ENCODE data around the gene NGDN. TPM values are rescaled to one million over a fixed set of nuclear protein-coding genes. Genes with fewer than 3 reads are reported as not detected.

NGDN gene
- total RNA-seq, 1 donor from 2014 or later, result 60.1 TPM

GRCh38 chr14:23481362-23481970 lies 12.0 kb downstream of the NGDN start:
- H3K4me2 ChIP-seq, result no peak overlapping the region
- no peak overlapping the region for H3K4me3 ChIP-seq
- H3K4me1 Mint-ChIP-seq, result peaks cover 46% of the 10 kb centered on the region
- H3K27me3 Mint-ChIP-seq (ENCODE audit: insufficient read depth, low read depth), result peaks cover 2% of the 10 kb centered on the region
- H4K20me1 ChIP-seq (ENCODE audit: low read depth), result peaks cover 26% of the 10 kb centered on the region
- H3K36me3 ChIP-seq, result peaks cover 14% of the 10 kb centered on the region
- H3K9me3 Mint-ChIP-seq, result no peaks in the 10 kb centered on the region
- H3K9ac ChIP-seq, result no peak overlapping the region
- no peaks in the 10 kb centered on the region for H3K9me3 ChIP-seq (ENCODE audit: low read depth)
- peaks cover 33% of the 10 kb centered on the region for H3K4me1 ChIP-seq
- H3F3A ChIP-seq (ENCODE audit: low read depth), result peaks cover 76% of the 10 kb centered on the region
- peaks cover 5% of the 10 kb centered on the region for H3K36me3 Mint-ChIP-seq
- TF ChIP-seq EZH2 (IDR thresholded peaks at IDR 0.05) (no peak), CTCF (IDR thresholded peaks at IDR 0.05) (no peak)
- no peaks in the 10 kb centered on the region for H3K27me3 ChIP-seq
- DNase-seq (ENCODE audit: low spot score), result peak; percentile 82
- H3K27ac Mint-ChIP-seq, result no peak overlapping the region
- no peak overlapping the region for H3K27ac ChIP-seq
- no peaks in the 10 kb centered on the region for H3K79me2 ChIP-seq (ENCODE audit: low read depth)
- H2AFZ ChIP-seq (replicated peaks), result no peak overlapping the region
- no peak overlapping the region for H3K4me3 Mint-ChIP-seq

- Histone ChIP-seq H3K27me3 (no peaks in the 10 kb centered on the region), H3F3A (ENCODE audit: low read depth) (peaks cover 72% of the 10 kb centered on the region), H3K4me2 (no peak overlapping the region), H3K4me1 (peaks cover 40% of the 10 kb centered on the region), H3K79me2 (ENCODE audit: low read depth) (no peaks in the 10 kb centered on the region), H3K9me3 (ENCODE audit: low read depth) (no peaks in the 10 kb centered on the region), H2AFZ (replicated peaks) (no peak overlapping the region), H4K20me1 (ENCODE audit: low read depth) (peaks cover 25% of the 10 kb centered on the region), H3K4me3 (no peak overlapping the region), H3K36me3 (peaks cover 14% of the 10 kb centered on the region), H3K9ac (no peak overlapping the region), H3K27ac (no peak overlapping the region)
- H3K27ac Mint-ChIP-seq, result no peak overlapping the region
- TF ChIP-seq CTCF (IDR thresholded peaks at IDR 0.05) (peak; percentile 47), EZH2phosphoT487 (IDR thresholded peaks at IDR 0.05) (no peak)
- H3K27me3 Mint-ChIP-seq (ENCODE audit: insufficient read depth, low read depth), result peaks cover 2% of the 10 kb centered on the region
- H3K4me1 Mint-ChIP-seq, result peaks cover 53% of the 10 kb centered on the region
- peak; percentile 48 for DNase-seq (ENCODE audit: low spot score)
- peaks cover 3% of the 10 kb centered on the region for H3K36me3 Mint-ChIP-seq
- peak overlapping the region; percentile 26 for H3K4me3 Mint-ChIP-seq
- H3K9me3 Mint-ChIP-seq, result no peaks in the 10 kb centered on the region
These were observed 12.7 kb downstream of the NGDN start for GRCh38 chr14:23481979-23482822.

- Mint-ChIP-seq H3K36me3 (peaks cover 2% of the 10 kb centered on the region), H3K27me3 (ENCODE audit: insufficient read depth, low read depth) (peaks cover 2% of the 10 kb centered on the region), H3K9me3 (no peaks in the 10 kb centered on the region), H3K4me1 (peaks cover 56% of the 10 kb centered on the region), H3K4me3 (no peak overlapping the region), H3K27ac (no peak overlapping the region)
- no peak for DNase-seq (ENCODE audit: low spot score)
- H3K27me3 ChIP-seq, result no peaks in the 10 kb centered on the region
- H3K4me1 ChIP-seq, result peaks cover 43% of the 10 kb centered on the region
- H3K9me3 ChIP-seq (ENCODE audit: low read depth), result no peaks in the 10 kb centered on the region
- H3K4me2 ChIP-seq, result peak overlapping the region; percentile 42
- no peak overlapping the region for H3K9ac ChIP-seq
- H3K4me3 ChIP-seq, result no peak overlapping the region
- H3K36me3 ChIP-seq, result peaks cover 11% of the 10 kb centered on the region
- H3K79me2 ChIP-seq (ENCODE audit: low read depth), result no peaks in the 10 kb centered on the region
- H3K27ac ChIP-seq, result no peak overlapping the region
- TF ChIP-seq EZH2 (IDR thresholded peaks at IDR 0.05) (no peak), CTCF (IDR thresholded peaks at IDR 0.05) (no peak)
- peaks cover 66% of the 10 kb centered on the region for H3F3A ChIP-seq (ENCODE audit: low read depth)
- no peak overlapping the region for H2AFZ ChIP-seq (replicated peaks)
- peaks cover 20% of the 10 kb centered on the region for H4K20me1 ChIP-seq (ENCODE audit: low read depth)
These were observed 13.3 kb downstream of the NGDN start for GRCh38 chr14:23482823-23483148.

Data from neural progenitor cell (in vitro differentiated cells).